Measurements from ENCODE around the gene PRPF40B. TPM values are rescaled to one million over a fixed set of nuclear protein-coding genes. Genes with fewer than 3 reads are reported as not detected.

PRPF40B gene
- total RNA-seq, 1 donor from 2014 or later: 28.9 TPM

- Mint-ChIP-seq H3K9me3 (ENCODE audit: unreplicated experiment) (no peaks in the 10 kb centered on the region), H3K36me3 (ENCODE audit: unreplicated experiment) (no peaks in the 10 kb centered on the region), H3K27ac (ENCODE audit: unreplicated experiment) (no peak overlapping the region), H3K4me3 (ENCODE audit: unreplicated experiment) (no peak overlapping the region), H3K27me3 (ENCODE audit: unreplicated experiment) (no peaks in the 10 kb centered on the region), H3K4me1 (ENCODE audit: unreplicated experiment) (peaks cover 21% of the 10 kb centered on the region)
- DNase-seq (ENCODE audit: extremely low spot score, unreplicated experiment): no peak
- TF ChIP-seq CTCF (IDR thresholded peaks at IDR 0.05): no peak
Measured at GRCh38 chr12:49626836-49627235, 3.5 kb downstream of the PRPF40B start.

DNA sequence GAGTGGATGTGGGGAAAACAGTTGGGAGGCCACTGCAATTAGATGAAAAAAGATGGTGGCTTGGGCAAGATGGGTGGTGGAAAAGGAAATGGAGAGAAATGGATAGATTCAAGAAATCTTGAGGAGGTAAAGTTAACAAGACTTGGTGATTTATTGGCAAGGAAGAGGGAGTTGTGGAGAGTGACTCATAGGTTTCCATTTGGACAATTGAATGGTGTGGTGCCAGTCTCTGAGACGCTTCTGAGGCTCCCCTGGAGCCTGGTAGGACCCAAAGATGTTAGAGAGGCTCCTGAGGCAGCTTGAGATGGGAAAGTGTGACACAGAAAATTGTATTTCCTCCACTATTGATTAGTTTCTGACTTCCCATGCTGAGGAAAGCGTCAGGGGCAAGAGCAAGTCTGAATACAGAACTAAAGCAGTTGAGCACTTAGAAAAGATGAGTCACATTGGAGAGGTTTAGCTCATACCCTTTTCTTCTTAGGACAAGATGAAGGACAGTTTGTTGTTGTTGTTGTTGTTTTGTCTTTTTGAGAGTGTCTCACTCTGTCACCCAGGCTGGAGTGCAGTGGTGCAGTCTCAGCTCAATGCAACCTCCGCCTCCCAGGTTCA is 4.5 kb downstream of the PRPF40B start:
- no peak overlapping the region for H3K4me3 Mint-ChIP-seq (ENCODE audit: unreplicated experiment)
- no peak overlapping the region for H3K27ac Mint-ChIP-seq (ENCODE audit: unreplicated experiment)
- H3K27me3 Mint-ChIP-seq (ENCODE audit: unreplicated experiment): no peaks in the 10 kb centered on the region
- no peak for DNase-seq (ENCODE audit: extremely low spot score, unreplicated experiment)
- no peaks in the 10 kb centered on the region for H3K36me3 Mint-ChIP-seq (ENCODE audit: unreplicated experiment)
- no peaks in the 10 kb centered on the region for H3K9me3 Mint-ChIP-seq (ENCODE audit: unreplicated experiment)
- TF ChIP-seq CTCF (IDR thresholded peaks at IDR 0.05): no peak
- peaks cover 16% of the 10 kb centered on the region for H3K4me1 Mint-ChIP-seq (ENCODE audit: unreplicated experiment)

- no peaks in the 10 kb centered on the region for H3K27me3 Mint-ChIP-seq (ENCODE audit: unreplicated experiment)
Measured at GRCh38 chr12:49631336-49631907, 8.1 kb downstream of the PRPF40B start.

DNA sequence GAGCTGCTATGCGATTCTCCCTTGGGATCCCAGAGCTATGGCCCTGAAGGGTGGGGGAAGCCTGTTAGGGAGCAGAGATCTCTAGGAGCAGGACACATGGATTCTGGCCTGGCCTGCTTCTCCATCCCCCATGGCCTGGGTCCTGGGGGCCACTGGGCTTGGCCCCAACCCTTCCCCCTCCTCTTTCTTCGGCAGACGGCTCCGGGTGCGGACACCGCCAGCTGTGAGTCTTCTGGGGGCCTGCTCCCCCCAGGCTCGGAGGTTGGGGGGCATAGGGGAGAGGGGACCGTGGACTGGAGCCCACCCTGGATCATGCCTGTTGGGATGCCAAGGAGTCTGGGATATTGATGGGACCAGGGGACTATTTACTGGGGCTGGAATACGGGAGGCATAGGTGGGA is 9.0 kb downstream of the PRPF40B start:
- DNase-seq (ENCODE audit: extremely low spot score, unreplicated experiment): no peak

More at GRCh38 chr12:49631336-49631907, 8.1 kb downstream of the PRPF40B start:
- Mint-ChIP-seq H3K4me3 (ENCODE audit: unreplicated experiment) (no peak overlapping the region), H3K9me3 (ENCODE audit: unreplicated experiment) (no peaks in the 10 kb centered on the region), H3K27ac (ENCODE audit: unreplicated experiment) (no peak overlapping the region), H3K36me3 (ENCODE audit: unreplicated experiment) (peaks cover 2% of the 10 kb centered on the region), H3K4me1 (ENCODE audit: unreplicated experiment) (peaks cover 5% of the 10 kb centered on the region)
- DNase-seq (ENCODE audit: extremely low spot score, unreplicated experiment): no peak
- TF ChIP-seq CTCF (IDR thresholded peaks at IDR 0.05): no peak

More for the DNA sequence above, 9.0 kb downstream of the PRPF40B start:
- peaks cover 12% of the 10 kb centered on the region for H3K4me1 Mint-ChIP-seq (ENCODE audit: unreplicated experiment)
- no peak overlapping the region for H3K4me3 Mint-ChIP-seq (ENCODE audit: unreplicated experiment)
- no peak overlapping the region for H3K27ac Mint-ChIP-seq (ENCODE audit: unreplicated experiment)
- H3K36me3 Mint-ChIP-seq (ENCODE audit: unreplicated experiment): peaks cover 2% of the 10 kb centered on the region
- no peak for TF ChIP-seq CTCF (IDR thresholded peaks at IDR 0.05)
- no peaks in the 10 kb centered on the region for H3K9me3 Mint-ChIP-seq (ENCODE audit: unreplicated experiment)
- H3K27me3 Mint-ChIP-seq (ENCODE audit: unreplicated experiment): no peaks in the 10 kb centered on the region

Measured in osteocyte (in vitro differentiated cells).